DMS153 treated with DMSO at 0.1 percent for 48 hours (cell line): Measurements from ENCODE around the gene STAT6.

Experiments used
- DNase-seq: peaks from one replicate; lab custom pipeline; 2025; ENCODE audit not compliant: unreplicated experiment; lab: John Stamatoyannopoulos, UW

STAT6 gene

GRCh38 chr12:57051011-57051410 is 60.2 kb downstream of the STAT6 start:
- DNase-seq, result no peak

- DNase-seq, result no peak
Observed at GRCh38 chr12:57049890-57050289, 61.3 kb downstream of the STAT6 start, which contains the start of gene MYO1A. TSS of gene MYO1A (minus strand) at chr12:57050129. CDS start at chr12:57048323, 1,806 bp downstream.

- no peak for DNase-seq
Observed at GRCh38 chr12:57049119-57049446, 62.1 kb downstream of the STAT6 start.

- DNase-seq, result no peak
Observed at GRCh38 chr12:57048423-57049118, 62.6 kb downstream of the STAT6 start.

GRCh38 chr12:57047981-57048380 is 63.2 kb downstream of the STAT6 start:
- DNase-seq, result no peak

GRCh38 chr12:57046947-57047890 is 63.9 kb downstream of the STAT6 start:
- DNase-seq, result no peak

GRCh38 chr12:57046086-57046791 is 64.9 kb downstream of the STAT6 start:
- no peak for DNase-seq
